K562 (cell line): ENCODE results near the gene GYS1.
A peak's percentile ranks its signal among the peaks of the same experiment; 100 is the strongest.

Source experiments
- CHD4 ChIP-seq: fragments of 200-600 bp; sonication (generic); IDR thresholded peaks from 3 replicates; pipeline ENCODE4 v1.6.1; 2012; ENCODE audit warnings: low read depth, mild to moderate bottlenecking, mixed read lengths, low read length, inconsistent platforms; ENCODE audit not compliant: insufficient read depth, insufficient replicate concordance, poor library complexity, severe bottlenecking
- CTCF ChIP-seq, 3 experiments: IDR thresholded peaks in 2 of 3; conservative IDR thresholded peaks in 1 of 3; 2 replicates each; pipeline ENCODE4 v1.5.1; 2011 to 2012; ENCODE audit warnings: low read length in 3 of 3, mild to moderate bottlenecking in 3 of 3, control low read depth in 2 of 3, improper control_type of control experiment in 1 of 3, inconsistent platforms in 1 of 3, low read depth in 1 of 3, mixed read lengths in 1 of 3, moderate library complexity in 1 of 3; ENCODE audit not compliant: insufficient read depth in 2 of 3
- E2F6 ChIP-seq, 2 experiments: IDR thresholded peaks; 2 replicates each; pipeline ENCODE4 v1.6.1; 2011; ENCODE audit warnings: borderline replicate concordance in 1 of 2, control low read depth in 1 of 2, low read depth in 1 of 2, low read length in 1 of 2, mild to moderate bottlenecking in 1 of 2, mixed read lengths in 1 of 2, moderate library complexity in 1 of 2; ENCODE audit not compliant: insufficient read depth in 1 of 2, insufficient read length in 1 of 2, poor library complexity in 1 of 2, severe bottlenecking in 1 of 2; ENCODE audit errors: extremely low read depth in 1 of 2
- EP300 ChIP-seq: IDR thresholded peaks from 2 replicates; pipeline ENCODE4 v1.6.1; 2012; ENCODE audit warnings: low read length, improper control_type of control experiment
- GTF3C2 ChIP-seq: IDR thresholded peaks from 3 replicates; pipeline ENCODE4 v1.6.1; 2011; ENCODE audit warnings: borderline replicate concordance, mild to moderate bottlenecking, moderate library complexity; ENCODE audit not compliant: insufficient read length; ENCODE audit errors: extremely low read depth
- KAT2B ChIP-seq: IDR thresholded peaks from one replicate; pipeline ENCODE4 v1.6.1; 2012; ENCODE audit warnings: low read depth, mild to moderate bottlenecking, control low read depth, inconsistent platforms, low read length, moderate library complexity
- MAX ChIP-seq: sonication (generic); formaldehyde crosslinking; IDR thresholded peaks from 2 replicates; pipeline ENCODE4 v1.9.0; 2022; ENCODE audit warnings: mild to moderate bottlenecking, missing genetic modification reagents
- SOX6 ChIP-seq: fragments of 450-650 bp; IDR thresholded peaks from 2 replicates; pipeline ENCODE4 v1.6.1; 2014; ENCODE audit warnings: mild to moderate bottlenecking
- TCF7L2 ChIP-seq: fragments of 150-350 bp; IDR thresholded peaks from 2 replicates; pipeline ENCODE4 v1.6.1; 2016; ENCODE audit warnings: low read depth, mild to moderate bottlenecking, low read length, moderate library complexity

- TF ChIP-seq SOX6: no peak
- TF ChIP-seq MAX (CRISPR knock-in tag): no peak
- no peak for TF ChIP-seq CTCF (IDR thresholded peaks at IDR 0.05 in 2 of 3, conservative IDR thresholded peaks at IDR 0.05 in 1 of 3; ENCODE audit: insufficient read depth in 2 of 3, low read depth in 1 of 3, low read length in 3 of 3)
- TF ChIP-seq CHD4: no peak
- TF ChIP-seq KAT2B: no peak
- peak; percentile 60 to 81 for TF ChIP-seq E2F6 (IDR thresholded peaks at IDR 0.05; ENCODE audit: borderline replicate concordance in 1 of 2, extremely low read depth in 1 of 2, insufficient read depth in 1 of 2, insufficient read length in 1 of 2, low read depth in 1 of 2, low read length in 1 of 2, poor library complexity in 1 of 2, severe bottlenecking in 1 of 2)
- TF ChIP-seq EP300: no peak
- no peak for TF ChIP-seq TCF7L2
- no peak for TF ChIP-seq GTF3C2
These were observed 59.7 kb downstream of the GYS1 start, which contains the start of gene DHDH for GRCh38 chr19:48933382-48933932.
